Measurements from ENCODE around the gene FARP1. TPM values are rescaled to one million over a fixed set of nuclear protein-coding genes. Genes with fewer than 3 reads are reported as not detected.

Gene FARP1
- total RNA-seq, 2 donors from 2014 or later: 0.55 to 2.4 TPM

DNA sequence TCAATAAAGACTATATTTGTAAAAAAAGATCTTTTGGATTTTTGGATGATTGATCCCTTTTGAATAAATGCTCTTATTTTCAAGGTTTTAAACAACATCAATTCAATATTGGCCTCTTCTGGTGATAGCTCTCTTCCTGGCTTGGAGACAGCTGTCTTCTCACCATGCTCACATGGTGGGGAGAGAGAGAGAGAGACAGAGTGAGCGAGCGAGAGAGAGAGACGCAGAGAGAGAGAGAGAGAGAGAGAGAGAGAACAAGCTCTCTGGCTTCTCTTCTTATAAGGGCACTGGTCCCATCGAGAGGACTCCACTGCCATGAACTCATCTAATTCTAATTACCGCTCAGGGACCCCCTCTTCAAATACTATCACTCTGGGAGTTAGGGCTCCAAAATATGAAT lies 32.1 kb upstream of the FARP1 start:
- Mint-ChIP-seq H3K27ac (no peak overlapping the region), H3K36me3 (ENCODE audit: insufficient read depth in 2 of 2) (no peaks in the 10 kb centered on the region), H3K4me3 (no peak overlapping the region), H3K27me3 (ENCODE audit: low read depth) (no peaks in the 10 kb centered on the region), H3K4me1 (ENCODE audit: low read depth) (no peaks in the 10 kb centered on the region), H3K9me3 (no peaks in the 10 kb centered on the region)
- no peak for ATAC-seq (replicated peaks in 1 of 2)
- no peak for DNase-seq

DNA sequence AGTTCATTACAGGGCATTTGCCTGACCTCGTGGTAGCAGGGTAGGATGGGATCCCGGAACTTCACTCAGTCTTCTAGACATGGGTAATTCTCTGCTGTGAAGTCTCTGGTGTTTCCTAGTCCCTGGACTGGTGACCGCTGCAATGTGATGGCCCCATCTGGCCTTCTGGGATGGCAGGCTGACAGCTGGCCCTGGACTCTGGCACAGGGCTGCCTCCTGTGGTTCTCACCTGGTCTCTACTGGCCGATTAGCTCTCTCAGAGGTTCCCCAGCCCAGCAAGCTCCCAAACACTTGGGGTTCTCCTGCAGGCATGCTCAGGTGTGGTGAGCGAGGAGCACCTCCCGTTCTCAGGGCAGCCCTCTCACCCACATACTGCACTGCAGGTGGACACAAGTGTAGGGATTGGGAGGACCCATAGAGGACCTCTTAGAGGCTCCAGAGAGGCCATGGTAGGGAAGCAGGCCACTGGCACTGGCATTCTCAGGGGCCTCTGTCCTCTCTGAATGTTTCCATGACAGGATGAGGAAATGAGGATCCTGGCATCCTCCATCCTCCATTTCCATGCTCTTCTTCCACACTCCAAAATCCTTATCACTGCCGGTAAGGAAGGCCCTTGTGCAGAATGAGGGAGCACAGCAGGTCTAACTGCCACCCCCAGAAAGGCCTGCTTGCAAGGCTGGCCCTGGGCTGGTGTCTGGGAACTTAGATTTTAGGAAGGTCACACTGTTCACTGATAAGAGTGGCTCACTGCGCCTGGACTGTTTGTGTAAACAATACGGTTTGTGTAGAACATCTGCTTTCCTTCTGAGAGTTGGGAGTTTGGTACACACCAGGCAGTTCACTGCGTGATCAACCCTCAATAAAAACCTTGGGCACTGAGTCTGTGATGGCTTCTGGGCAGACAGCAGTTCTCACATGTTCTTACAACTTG lies 31.5 kb upstream of the FARP1 start:
- Mint-ChIP-seq H3K36me3 (ENCODE audit: insufficient read depth in 2 of 2) (no peaks in the 10 kb centered on the region), H3K4me3 (no peak overlapping the region), H3K27me3 (ENCODE audit: low read depth) (no peaks in the 10 kb centered on the region), H3K27ac (no peak overlapping the region), H3K9me3 (no peaks in the 10 kb centered on the region), H3K4me1 (ENCODE audit: low read depth) (no peaks in the 10 kb centered on the region)
- ATAC-seq (replicated peaks in 1 of 2) (no peak), DNase-seq (no peak)

DNA sequence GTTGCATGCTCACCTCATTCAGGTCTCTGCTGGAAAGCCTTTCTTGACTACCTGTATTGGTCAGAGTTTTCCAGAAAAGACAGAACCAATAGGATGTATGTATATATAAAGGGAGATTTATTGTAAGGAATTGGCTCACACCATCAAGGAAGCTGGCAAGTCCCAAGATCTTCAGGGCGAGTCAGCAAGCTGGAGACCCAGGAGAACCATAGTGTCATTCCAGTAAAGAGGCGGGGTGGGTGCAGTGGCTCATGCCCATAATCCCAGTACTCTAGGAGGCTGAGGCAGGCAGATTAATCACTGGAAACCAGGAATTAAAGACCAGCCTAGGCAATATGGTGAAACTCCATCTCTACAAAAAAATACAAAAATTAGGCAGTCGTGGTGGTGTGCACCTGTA lies 30.4 kb upstream of the FARP1 start:
- Mint-ChIP-seq H3K27me3 (ENCODE audit: low read depth) (no peaks in the 10 kb centered on the region), H3K4me3 (no peak overlapping the region), H3K4me1 (ENCODE audit: low read depth) (no peaks in the 10 kb centered on the region), H3K27ac (no peak overlapping the region), H3K36me3 (ENCODE audit: insufficient read depth in 2 of 2) (no peaks in the 10 kb centered on the region), H3K9me3 (no peaks in the 10 kb centered on the region)
- ATAC-seq (replicated peaks in 1 of 2) (no peak), DNase-seq (no peak)

DNA sequence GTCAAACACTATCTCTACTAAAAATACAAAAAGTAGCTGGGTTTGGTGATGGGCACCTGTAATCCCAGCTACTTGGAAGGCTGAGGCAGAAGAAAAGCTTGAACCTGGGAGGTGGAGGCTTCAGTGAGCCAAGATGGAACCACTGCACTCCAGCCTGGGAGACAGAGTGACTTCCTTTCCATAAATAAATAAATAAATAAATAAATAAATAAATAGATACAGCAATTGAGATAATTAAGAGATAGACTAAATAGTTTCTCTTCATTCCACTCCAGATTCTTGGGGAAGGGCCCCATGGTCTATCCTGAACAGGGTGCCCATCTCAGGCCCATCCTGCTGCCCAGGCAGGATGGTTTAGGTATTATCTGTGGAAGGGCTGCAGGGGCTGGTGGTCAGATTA lies 24.0 kb upstream of the FARP1 start:
- Mint-ChIP-seq H3K4me1 (ENCODE audit: low read depth) (no peaks in the 10 kb centered on the region), H3K27me3 (ENCODE audit: low read depth) (no peaks in the 10 kb centered on the region), H3K27ac (no peak overlapping the region), H3K9me3 (peaks cover 0 to 3% of the 10 kb centered on the region in 2 donors), H3K36me3 (ENCODE audit: insufficient read depth in 2 of 2) (peaks cover 1% of the 10 kb centered on the region in 2 donors), H3K4me3 (no peak overlapping the region)
- ATAC-seq (replicated peaks in 1 of 2): no peak
- DNase-seq: no peak

DNA sequence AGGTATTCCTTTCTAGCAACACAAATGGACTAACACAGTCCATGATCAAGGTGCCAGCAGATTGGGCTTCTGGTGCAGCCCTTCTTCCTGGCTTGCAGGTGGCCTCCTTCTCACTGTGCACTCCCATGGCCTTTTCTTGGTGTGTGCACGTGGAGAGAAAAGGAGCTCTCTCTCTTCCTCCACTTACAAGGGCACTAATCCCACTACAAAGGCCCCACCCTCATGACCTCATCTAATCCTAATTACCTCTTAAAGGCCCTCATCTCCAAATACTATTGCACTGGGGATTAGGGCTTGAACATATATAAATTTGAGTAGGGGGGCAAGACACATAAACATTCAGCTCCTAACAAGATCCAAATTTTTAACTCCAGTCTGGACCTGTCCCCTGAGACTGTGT lies 19.7 kb upstream of the FARP1 start:
- Mint-ChIP-seq H3K27ac (no peak overlapping the region), H3K27me3 (ENCODE audit: low read depth) (no peaks in the 10 kb centered on the region), H3K36me3 (ENCODE audit: insufficient read depth in 2 of 2) (peaks cover 6 to 10% of the 10 kb centered on the region in 2 donors), H3K9me3 (peaks cover 7 to 9% of the 10 kb centered on the region in 2 donors), H3K4me1 (ENCODE audit: low read depth) (no peaks in the 10 kb centered on the region), H3K4me3 (no peak overlapping the region)
- DNase-seq (no peak), ATAC-seq (replicated peaks in 1 of 2) (no peak)

DNA sequence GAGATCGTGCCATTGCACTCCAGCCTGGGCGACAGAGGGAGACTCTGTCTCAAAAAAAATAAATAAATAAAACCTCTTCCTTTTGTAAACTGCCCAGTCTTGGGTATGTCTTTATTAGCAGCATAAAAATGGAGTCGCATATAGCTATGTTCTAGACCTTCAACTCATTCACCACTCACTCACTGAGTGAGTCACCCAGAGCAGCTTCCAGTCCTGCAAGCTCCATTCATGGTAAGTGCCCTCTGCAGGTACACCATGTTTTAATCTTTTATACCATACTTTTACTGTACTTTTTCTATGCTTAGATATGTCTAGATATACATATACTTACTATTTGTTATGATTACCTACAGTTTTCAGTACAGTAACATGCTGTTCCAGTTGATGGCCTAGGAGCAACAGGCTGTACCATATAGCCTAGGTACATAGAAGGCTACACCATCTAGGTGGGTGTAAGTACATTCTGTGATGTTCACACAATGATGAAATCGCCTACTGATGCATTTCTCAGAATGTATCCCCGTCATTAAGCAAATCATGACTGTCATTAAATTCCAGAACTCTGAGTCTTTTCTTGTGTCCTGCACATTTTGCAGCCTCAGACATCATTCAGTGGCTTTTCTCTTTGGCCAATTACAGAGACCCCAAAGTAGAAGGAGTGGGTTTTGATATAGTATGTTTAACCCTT lies 13.7 kb upstream of the FARP1 start:
- DNase-seq (no peak), ATAC-seq (replicated peaks in 1 of 2) (no peak)
- H3K36me3 Mint-ChIP-seq (ENCODE audit: insufficient read depth in 2 of 2): peaks cover 1 to 5% of the 10 kb centered on the region in 2 donors
- H3K9me3 Mint-ChIP-seq: peaks cover 4 to 9% of the 10 kb centered on the region in 2 donors
- H3K4me3 Mint-ChIP-seq: no peak overlapping the region
- no peaks in the 10 kb centered on the region for H3K4me1 Mint-ChIP-seq (ENCODE audit: low read depth)
- H3K27me3 Mint-ChIP-seq (ENCODE audit: low read depth): peaks cover 20% of the 10 kb centered on the region
- no peak overlapping the region for H3K27ac Mint-ChIP-seq

DNA sequence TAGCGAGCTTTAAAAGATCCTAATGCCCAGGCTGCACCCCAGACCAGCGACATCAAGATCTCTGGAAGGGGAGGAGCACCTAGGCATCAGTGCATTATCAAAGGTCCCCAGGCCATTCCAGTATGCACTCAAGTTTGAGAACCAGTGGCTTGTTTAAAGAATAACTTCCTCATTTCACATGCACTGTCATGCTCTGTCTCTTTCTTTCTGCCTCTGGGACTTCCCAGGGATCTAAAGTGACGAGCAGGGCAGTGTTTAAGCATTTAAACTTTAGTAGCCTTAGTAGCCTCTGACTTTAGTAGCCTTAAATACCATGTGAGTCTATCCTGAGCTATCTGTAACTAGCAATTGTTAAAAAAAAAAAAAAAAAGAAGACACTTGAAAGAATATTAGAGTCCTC lies 8.9 kb upstream of the FARP1 start:
- H3K27ac Mint-ChIP-seq: no peak overlapping the region
- H3K36me3 Mint-ChIP-seq (ENCODE audit: insufficient read depth in 2 of 2): no peaks in the 10 kb centered on the region
- H3K4me3 Mint-ChIP-seq: no peak overlapping the region
- ATAC-seq (replicated peaks in 1 of 2) (no peak), DNase-seq (no peak)
- peaks cover 1 to 2% of the 10 kb centered on the region in 2 donors for H3K9me3 Mint-ChIP-seq
- H3K4me1 Mint-ChIP-seq (ENCODE audit: low read depth): no peaks in the 10 kb centered on the region
- peaks cover 44% of the 10 kb centered on the region for H3K27me3 Mint-ChIP-seq (ENCODE audit: low read depth)

DNA sequence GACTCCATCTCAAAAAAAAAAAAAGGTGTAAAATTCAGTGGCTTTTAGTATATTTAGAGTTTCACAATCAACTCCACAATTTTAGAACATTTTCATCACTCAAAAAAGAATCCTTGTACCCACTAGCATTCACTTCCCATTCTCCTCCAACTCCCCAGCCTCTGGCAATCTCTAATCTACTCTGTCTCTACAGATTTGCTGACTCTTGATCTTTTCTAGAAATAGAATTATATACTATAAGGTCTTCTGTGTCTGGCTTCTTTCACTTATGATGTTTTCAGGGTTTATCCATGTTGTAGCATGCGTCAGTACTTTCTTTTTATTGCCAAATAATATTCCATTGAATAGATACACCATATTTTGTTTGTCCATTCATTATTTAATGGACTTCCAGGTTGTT lies 8.0 kb upstream of the FARP1 start:
- Mint-ChIP-seq H3K27ac (no peak overlapping the region), H3K4me1 (ENCODE audit: low read depth) (no peaks in the 10 kb centered on the region), H3K9me3 (no peaks in the 10 kb centered on the region), H3K27me3 (ENCODE audit: low read depth) (peaks cover 44% of the 10 kb centered on the region), H3K36me3 (ENCODE audit: insufficient read depth in 2 of 2) (no peaks in the 10 kb centered on the region), H3K4me3 (no peak overlapping the region)
- no peak for DNase-seq
- no peak for ATAC-seq (replicated peaks in 1 of 2)

DNA sequence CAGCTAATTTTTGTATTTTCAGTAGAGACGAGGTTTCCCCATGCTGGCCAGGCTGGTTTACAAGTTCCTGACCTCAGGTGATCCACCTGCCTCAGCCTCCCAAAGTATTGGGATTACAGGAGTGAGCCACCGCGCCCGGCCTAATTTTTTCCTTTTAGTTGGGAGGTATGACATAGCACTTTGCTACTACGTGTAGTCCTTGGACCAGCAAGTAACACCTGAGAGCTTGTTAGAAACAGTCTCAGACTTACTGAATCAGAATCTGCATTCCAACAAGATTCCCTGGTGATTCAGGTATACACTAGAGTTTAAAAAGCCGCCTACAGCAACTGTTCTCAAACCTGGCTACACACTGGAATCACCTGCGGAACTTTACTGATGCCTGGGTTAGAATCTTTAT lies 1.8 kb upstream of the FARP1 start:
- H3K9me3 Mint-ChIP-seq: no peaks in the 10 kb centered on the region
- H3K27me3 Mint-ChIP-seq (ENCODE audit: low read depth): peaks cover 70% of the 10 kb centered on the region
- H3K4me1 Mint-ChIP-seq (ENCODE audit: low read depth): peaks cover 11% of the 10 kb centered on the region
- H3K4me3 Mint-ChIP-seq: no peak overlapping the region
- no peak overlapping the region for H3K27ac Mint-ChIP-seq
- DNase-seq (no peak), ATAC-seq (replicated peaks in 1 of 2) (no peak)
- H3K36me3 Mint-ChIP-seq (ENCODE audit: insufficient read depth in 2 of 2): no peaks in the 10 kb centered on the region

DNA sequence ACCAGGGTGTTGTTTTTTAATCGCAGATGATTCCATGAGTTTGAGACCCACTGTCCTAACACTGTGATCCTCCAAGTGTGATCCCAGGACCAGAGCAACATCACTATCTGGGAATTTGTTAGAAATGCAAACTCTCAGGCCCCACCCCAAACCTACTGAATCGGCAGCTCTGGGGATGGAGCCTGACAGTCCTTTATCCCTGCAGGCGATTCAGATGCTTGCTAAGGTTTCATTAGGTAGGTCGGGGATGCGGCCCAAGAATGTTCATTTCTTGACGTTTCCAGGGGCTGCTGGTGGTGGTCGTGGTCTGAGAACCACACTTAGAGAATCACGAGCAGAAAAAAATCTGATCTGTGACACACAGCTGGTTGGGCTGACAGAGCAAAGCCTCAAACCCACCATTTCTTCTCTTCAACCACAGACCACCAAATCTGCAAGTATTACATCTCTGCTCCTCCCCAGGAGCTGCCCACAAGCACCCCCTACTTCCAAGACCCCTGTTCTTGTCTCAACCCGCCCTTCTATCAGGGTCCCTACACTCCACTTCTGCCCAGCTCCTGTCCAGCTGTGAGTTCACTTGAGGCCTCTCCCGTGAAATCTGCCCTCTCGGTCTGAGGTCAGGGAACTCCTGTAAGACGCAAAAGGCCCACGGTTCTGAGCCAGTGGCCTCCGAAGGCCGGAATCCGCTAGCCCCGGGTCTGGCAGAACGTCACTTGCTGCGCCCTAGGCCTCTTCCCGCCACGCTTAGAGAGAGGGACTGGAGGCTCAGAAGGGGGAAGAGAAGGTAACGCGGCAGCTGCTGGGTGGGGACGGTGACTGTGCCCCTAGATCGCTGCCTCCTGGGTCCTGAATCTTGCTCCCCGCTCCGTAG lies 1.1 kb upstream of the FARP1 start:
- Mint-ChIP-seq H3K9me3 (no peaks in the 10 kb centered on the region), H3K36me3 (ENCODE audit: insufficient read depth in 2 of 2) (no peaks in the 10 kb centered on the region), H3K4me3 (peak overlapping the region; percentile 76 to 82), H3K27me3 (ENCODE audit: low read depth) (peaks cover 69% of the 10 kb centered on the region), H3K27ac (no peak overlapping the region), H3K4me1 (ENCODE audit: low read depth) (peaks cover 11% of the 10 kb centered on the region)
- DNase-seq: peak; percentile 9 to 11
- ATAC-seq (replicated peaks in 1 of 2): peak; percentile 5 to 11

DNA sequence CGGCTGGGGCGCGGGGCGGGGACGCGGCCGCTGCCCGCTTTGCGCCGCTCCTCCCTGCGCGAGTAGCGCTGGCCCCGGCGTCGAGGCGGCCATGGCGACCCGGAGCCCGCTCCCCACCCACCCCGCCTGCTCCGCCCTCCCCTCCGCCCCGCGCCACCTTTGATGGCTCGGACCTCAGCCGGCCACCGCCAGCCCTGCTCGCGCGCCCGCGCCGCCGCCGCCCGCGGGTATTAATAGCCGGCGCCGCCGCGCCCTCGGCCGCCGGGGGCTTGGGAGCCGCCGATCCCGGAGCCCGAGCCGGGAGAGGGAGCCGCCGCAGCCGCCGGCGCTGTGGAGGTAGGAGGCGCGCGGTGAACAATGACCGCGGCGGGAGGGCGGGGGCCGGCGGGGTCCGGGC lies 261 bp downstream of the FARP1 start:
- DNase-seq (peak in 1 of 2 donors; percentile 2), ATAC-seq (replicated peaks in 1 of 2) (peak in 1 of 2 donors; percentile 10)
- H3K9me3 Mint-ChIP-seq: no peaks in the 10 kb centered on the region
- H3K4me3 Mint-ChIP-seq: no peak overlapping the region
- H3K27ac Mint-ChIP-seq: no peak overlapping the region
- no peaks in the 10 kb centered on the region for H3K36me3 Mint-ChIP-seq (ENCODE audit: insufficient read depth in 2 of 2)
- peaks cover 11% of the 10 kb centered on the region for H3K4me1 Mint-ChIP-seq (ENCODE audit: low read depth)
- peaks cover 65% of the 10 kb centered on the region for H3K27me3 Mint-ChIP-seq (ENCODE audit: low read depth)

DNA sequence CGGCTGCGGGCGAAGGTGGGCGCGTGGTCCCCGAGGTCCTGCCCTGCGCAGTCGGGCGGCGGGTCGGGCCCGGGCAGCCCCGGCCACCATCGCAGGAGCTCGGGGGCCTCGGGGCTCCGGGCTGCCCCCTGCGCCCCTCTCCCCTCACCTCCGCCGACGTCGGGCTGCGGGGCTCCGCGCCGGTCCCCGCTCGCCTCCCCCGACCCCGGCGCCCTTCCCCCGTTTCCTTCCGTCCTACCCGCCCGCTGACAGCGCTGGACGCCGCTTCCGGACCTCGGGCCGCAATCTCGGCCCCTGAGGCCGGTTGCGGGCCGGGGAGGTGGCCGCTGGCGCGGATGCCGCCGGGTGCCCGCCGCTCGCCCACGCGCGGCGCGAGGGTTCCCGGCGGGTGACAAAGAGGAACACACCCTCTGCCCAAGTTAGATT lies 720 bp downstream of the FARP1 start:
- ATAC-seq (replicated peaks in 1 of 2): no peak
- Mint-ChIP-seq H3K4me3 (peak overlapping the region; percentile 71 to 76), H3K36me3 (ENCODE audit: insufficient read depth in 2 of 2) (no peaks in the 10 kb centered on the region), H3K9me3 (no peaks in the 10 kb centered on the region), H3K27ac (no peak overlapping the region), H3K4me1 (ENCODE audit: low read depth) (peaks cover 11% of the 10 kb centered on the region), H3K27me3 (ENCODE audit: low read depth) (peaks cover 61% of the 10 kb centered on the region)
- peak; percentile 8 to 14 for DNase-seq
